ENCODE results near the gene TPM4. TPM values are rescaled to one million over a fixed set of nuclear protein-coding genes. Genes with fewer than 3 reads are reported as not detected.

The TPM4 gene
- total RNA-seq, 1 donor from 2014 or later = 235 TPM

- no peak for FAIRE-seq
Observed at GRCh38 chr19:16125737-16126495, 49.6 kb downstream of the TPM4 start.

GRCh38 chr19:16127080-16127479 lies 50.8 kb downstream of the TPM4 start:
- TF ChIP-seq CTCF (IDR thresholded peaks at IDR 0.05; ENCODE audit: insufficient read depth, low read length, severe bottlenecking) = no peak
- H3K27me3 ChIP-seq (ENCODE audit: control insufficient read depth, insufficient read depth, low read length) = no peaks in the 10 kb centered on the region
- DNase-seq (ENCODE audit: low read depth) (no peak), FAIRE-seq (no peak)
- no peak overlapping the region for H3K4me3 ChIP-seq (ENCODE audit: low read depth, low read length)
- peaks cover 41% of the 10 kb centered on the region for H3K36me3 ChIP-seq (ENCODE audit: control insufficient read depth, insufficient read depth, low read length)

More at GRCh38 chr19:16125737-16126495, 49.6 kb downstream of the TPM4 start:
- Histone ChIP-seq H3K4me3 (ENCODE audit: low read depth, low read length) (no peak overlapping the region), H3K27me3 (ENCODE audit: control insufficient read depth, insufficient read depth, low read length) (no peaks in the 10 kb centered on the region), H3K36me3 (ENCODE audit: control insufficient read depth, insufficient read depth, low read length) (peaks cover 47% of the 10 kb centered on the region)
- TF ChIP-seq CTCF (IDR thresholded peaks at IDR 0.05; ENCODE audit: insufficient read depth, low read length, severe bottlenecking) = no peak
- DNase-seq (ENCODE audit: low read depth) = no peak

- no peak overlapping the region for H3K4me3 ChIP-seq (ENCODE audit: low read depth, low read length)
- no peak for TF ChIP-seq CTCF (IDR thresholded peaks at IDR 0.05; ENCODE audit: insufficient read depth, low read length, severe bottlenecking)
- FAIRE-seq (no peak), DNase-seq (ENCODE audit: low read depth) (no peak)
- H3K27me3 ChIP-seq (ENCODE audit: control insufficient read depth, insufficient read depth, low read length) = no peaks in the 10 kb centered on the region
- H3K36me3 ChIP-seq (ENCODE audit: control insufficient read depth, insufficient read depth, low read length) = peaks cover 40% of the 10 kb centered on the region
Observed at GRCh38 chr19:16127776-16128371, 51.6 kb downstream of the TPM4 start.

- no peak overlapping the region for H3K4me3 ChIP-seq (ENCODE audit: low read depth, low read length)
- DNase-seq (ENCODE audit: low read depth) (no peak), FAIRE-seq (peak; percentile 70)
- no peaks in the 10 kb centered on the region for H3K27me3 ChIP-seq (ENCODE audit: control insufficient read depth, insufficient read depth, low read length)
- H3K36me3 ChIP-seq (ENCODE audit: control insufficient read depth, insufficient read depth, low read length) = peaks cover 24% of the 10 kb centered on the region
- TF ChIP-seq CTCF (IDR thresholded peaks at IDR 0.05; ENCODE audit: insufficient read depth, low read length, severe bottlenecking) = no peak
Observed at GRCh38 chr19:16131648-16132047, 55.4 kb downstream of the TPM4 start.

DNA sequence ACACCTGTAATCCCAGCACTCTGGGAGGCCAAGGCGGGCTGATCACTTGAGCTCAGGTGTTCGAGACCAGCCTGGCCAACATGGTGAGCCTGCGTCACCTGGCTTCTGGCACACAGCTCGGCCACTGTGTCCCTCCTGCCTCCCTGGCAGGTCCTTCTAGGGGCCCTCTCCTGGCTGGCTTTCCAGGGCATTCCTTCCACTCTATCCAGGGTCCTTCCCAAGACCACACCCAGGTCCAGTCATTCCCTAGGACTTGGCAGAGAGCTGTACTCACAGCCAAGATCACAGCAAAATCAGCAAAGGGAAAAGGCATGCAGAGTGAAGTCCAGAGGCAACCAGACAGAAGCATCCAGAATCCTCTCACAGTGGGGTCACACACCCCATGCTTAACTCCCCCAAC lies 57.5 kb downstream of the TPM4 start:
- FAIRE-seq (no peak), DNase-seq (ENCODE audit: low read depth) (no peak)
- no peak for TF ChIP-seq CTCF (IDR thresholded peaks at IDR 0.05; ENCODE audit: insufficient read depth, low read length, severe bottlenecking)
- no peak overlapping the region for H3K4me3 ChIP-seq (ENCODE audit: low read depth, low read length)
- H3K27me3 ChIP-seq (ENCODE audit: control insufficient read depth, insufficient read depth, low read length) = no peaks in the 10 kb centered on the region
- peaks cover 13% of the 10 kb centered on the region for H3K36me3 ChIP-seq (ENCODE audit: control insufficient read depth, insufficient read depth, low read length)
